GM18861 (cell line): ENCODE data around the gene HDAC8.
"Not testable (repeated sequence)": the region's sequence is repeated elsewhere in the genome, so short reads cannot be mapped to it uniquely, and the experiment has no call there.

ENCODE experiments used
- ATAC-seq: cut with Tn5 transposase; IDR thresholded peaks from one replicate; pipeline ENCODE4 v1.9.1; 2021; ENCODE audit not compliant: unreplicated experiment

HDAC8 gene

GRCh38 chrX:72465889-72466288 lies 106.8 kb downstream of the HDAC8 start:
- ATAC-seq = no peak

- no peak for ATAC-seq
Measured at GRCh38 chrX:72461766-72462165, 110.9 kb downstream of the HDAC8 start.

GRCh38 chrX:72461288-72461687 lies 111.4 kb downstream of the HDAC8 start:
- ATAC-seq = no peak

DNA sequence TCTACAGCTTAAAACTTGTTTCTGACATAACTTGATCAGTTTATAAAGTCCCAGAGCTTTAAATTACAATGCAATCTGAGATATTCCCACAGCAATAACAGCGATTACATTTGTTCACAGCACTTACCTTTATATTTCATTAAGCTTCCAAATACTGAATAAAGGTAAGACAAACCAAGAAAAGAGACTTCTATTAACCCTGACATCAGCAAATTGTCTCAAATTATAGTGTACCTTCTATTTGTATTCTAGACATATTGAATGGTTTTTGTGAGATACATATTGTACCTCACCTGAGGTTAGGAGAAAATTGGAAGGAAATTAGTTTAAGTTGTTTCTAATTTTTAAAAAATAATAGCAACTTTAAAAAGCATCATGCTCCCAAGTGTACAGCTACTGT lies 111.9 kb downstream of the HDAC8 start:
- ATAC-seq = no peak

DNA sequence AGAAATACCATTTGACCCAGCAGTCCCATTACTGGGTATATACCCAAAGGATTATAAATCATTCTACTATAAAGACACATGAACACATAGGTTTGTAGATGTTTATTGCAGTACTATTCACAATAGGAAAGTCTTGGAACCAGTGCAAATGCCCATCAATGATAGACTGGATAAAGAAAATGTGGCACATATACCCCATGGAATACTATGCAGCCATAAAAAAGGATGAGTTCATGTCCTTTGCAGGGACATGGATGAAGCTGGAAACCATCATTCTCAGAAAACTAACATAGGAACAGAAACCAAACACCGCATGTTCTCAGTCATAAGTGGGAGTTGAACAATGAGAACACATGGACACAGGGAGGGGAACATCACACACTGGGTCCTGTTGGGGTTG lies 123.6 kb downstream of the HDAC8 start:
- ATAC-seq = not testable (repeated sequence)

DNA sequence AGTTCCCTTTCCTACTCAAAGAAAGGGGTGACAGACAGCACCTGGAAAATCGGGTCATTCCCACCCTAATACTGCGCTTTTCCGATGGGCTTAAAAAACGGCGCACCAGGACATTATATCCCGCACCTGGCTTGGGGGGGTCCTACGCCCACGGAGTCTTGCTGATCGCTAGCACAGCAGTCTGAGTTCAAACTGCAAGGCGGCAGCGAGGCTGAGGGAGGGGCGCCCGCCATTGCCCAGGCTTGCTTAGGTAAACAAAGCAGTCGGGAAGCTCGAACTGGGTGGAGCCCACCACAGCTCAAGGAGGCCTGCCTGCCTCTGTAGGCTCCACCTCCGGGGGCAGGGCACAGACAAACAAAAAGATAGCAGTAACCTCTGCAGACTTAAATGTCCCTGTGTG lies 131.9 kb downstream of the HDAC8 start:
- not testable (repeated sequence) for ATAC-seq

GRCh38 chrX:72436010-72436409 lies 136.6 kb downstream of the HDAC8 start:
- no peak for ATAC-seq

- no peak for ATAC-seq
Measured at GRCh38 chrX:72430405-72430968, 142.2 kb downstream of the HDAC8 start.

- no peak for ATAC-seq
Measured at GRCh38 chrX:72421797-72422196, 150.8 kb downstream of the HDAC8 start.

DNA sequence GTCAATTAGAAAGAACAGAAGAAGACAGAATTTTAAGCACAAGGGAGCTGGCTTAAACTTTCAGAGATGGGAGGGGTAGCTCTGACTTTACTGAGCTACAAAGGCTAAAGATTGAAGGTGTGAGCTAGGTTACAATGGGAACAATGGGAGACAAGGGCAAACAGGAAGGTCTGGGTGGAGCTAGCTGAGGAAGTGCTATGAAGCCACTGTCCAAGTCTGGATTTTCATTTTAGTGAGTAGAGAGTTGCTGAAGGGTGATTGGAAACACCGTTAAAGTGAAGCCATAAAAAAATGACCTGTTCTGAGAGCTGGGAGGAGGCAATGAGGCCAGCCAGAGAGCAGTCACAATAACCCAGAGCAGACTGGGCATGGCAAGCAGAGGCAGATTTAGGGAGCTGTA lies 162.7 kb downstream of the HDAC8 start:
- no peak for ATAC-seq

DNA sequence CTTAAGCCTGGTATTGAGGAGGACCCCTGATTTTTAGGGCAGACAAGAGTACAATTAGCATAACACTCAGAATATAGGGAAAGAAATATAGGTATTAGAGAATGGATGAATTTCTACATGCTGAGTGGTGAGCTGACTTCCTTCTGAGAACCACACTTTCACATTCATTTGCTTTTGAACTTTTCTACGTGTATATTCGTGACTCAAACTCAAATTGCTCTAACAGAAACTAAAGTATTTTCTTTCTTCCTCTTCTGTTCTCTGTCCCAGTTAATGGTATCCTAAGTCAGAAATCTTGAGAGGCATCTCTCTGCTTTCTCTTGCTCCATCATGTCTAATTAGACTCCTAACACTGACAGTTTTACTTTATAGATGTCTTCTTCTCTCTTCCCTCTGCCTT lies 163.8 kb downstream of the HDAC8 start:
- no peak for ATAC-seq

GRCh38 chrX:72405136-72405535 lies 167.5 kb downstream of the HDAC8 start:
- ATAC-seq = not testable (repeated sequence)

- no peak for ATAC-seq
Measured at GRCh38 chrX:72402614-72403013, 170.0 kb downstream of the HDAC8 start.

DNA sequence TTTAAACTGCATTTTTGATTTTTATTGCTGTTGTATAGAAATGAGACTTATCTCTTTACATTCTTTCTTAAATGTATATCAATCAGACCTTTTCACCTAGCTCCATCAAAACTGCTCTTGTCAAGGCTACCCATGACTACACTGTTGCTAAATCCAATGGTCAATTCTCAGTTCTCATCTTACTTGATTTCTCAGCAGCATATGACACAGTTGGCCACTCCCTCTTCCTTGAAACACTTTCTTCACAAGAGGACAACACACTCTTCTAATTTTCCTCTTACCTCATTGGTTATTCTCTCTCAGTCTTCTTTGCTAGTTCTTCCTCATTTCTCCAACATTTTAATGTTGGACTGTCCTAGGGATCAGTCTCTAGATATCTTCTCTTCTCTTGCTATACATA lies 172.8 kb downstream of the HDAC8 start:
- ATAC-seq = no peak

DNA sequence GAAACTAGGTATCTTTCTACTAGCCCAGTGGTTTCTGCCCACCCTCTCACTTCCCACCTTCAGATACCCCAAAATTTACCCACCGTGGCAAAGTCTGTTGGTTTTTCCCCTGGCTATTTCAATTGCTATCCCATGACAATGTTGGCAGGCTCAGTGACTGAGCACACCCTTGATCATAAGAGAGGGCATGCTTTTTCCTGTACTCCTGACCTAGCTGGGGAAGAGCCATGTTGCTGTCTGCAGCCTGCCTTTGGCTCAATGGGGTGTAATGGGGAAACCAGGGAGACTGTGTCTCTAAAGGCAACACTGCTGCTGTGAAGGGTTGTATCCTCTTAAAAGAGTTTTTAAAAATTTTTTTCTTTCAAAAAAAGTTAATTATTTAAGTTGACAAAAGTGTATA lies 176.5 kb downstream of the HDAC8 start:
- no peak for ATAC-seq

DNA sequence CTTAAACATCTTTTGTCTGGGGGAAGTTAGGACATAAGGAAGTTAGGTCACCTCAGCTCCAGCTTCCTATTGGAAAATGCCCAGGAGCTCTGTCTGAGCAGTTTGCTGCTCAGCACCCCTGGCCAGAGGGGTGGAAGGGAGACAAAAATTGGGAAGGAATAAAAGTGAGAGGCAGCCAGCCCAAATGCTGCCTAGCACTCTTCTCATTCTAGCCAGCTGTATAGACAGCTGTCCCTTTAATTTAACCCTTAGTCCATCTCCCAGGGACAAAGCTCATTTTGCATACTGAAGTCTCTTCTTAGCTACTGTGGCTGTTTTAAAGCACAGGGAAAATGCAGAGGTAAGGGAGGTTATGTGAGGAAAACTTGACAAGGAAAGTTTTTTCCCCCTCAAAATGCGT lies 177.4 kb downstream of the HDAC8 start:
- no peak for ATAC-seq

GRCh38 chrX:72394518-72395170 lies 178.0 kb downstream of the HDAC8 start:
- ATAC-seq = no peak

DNA sequence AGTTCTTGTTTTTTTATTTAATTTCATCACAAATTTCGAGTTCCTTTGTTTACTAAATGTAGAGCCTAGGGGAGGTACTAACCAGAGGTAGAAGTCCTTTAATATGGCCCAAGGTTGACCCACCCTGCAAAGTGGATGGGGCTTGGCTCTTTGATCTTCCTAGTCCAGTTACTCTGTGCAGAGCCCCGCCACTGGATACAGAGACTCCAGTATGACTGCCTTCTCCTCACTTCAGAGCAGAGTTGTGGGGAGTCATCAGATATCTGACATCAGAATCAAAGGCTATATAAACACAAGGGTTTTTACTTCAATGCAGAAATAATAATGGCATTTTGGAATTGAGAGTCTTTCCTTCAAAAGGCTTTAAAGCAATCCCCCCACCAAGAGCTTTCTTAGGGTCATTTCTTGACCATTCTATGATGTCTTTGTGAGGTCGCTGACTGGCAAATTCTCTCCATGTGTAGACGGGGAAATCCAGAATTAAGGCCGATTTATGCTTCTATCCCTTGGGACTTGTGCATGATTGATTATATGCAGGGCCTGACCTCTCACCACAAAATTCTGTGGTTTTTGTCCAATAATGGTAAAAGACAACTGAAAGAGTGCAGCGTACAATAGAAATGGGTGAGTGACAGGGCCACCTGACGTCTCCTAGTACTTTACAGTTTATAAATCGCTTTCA lies 178.7 kb downstream of the HDAC8 start:
- ATAC-seq = no peak

DNA sequence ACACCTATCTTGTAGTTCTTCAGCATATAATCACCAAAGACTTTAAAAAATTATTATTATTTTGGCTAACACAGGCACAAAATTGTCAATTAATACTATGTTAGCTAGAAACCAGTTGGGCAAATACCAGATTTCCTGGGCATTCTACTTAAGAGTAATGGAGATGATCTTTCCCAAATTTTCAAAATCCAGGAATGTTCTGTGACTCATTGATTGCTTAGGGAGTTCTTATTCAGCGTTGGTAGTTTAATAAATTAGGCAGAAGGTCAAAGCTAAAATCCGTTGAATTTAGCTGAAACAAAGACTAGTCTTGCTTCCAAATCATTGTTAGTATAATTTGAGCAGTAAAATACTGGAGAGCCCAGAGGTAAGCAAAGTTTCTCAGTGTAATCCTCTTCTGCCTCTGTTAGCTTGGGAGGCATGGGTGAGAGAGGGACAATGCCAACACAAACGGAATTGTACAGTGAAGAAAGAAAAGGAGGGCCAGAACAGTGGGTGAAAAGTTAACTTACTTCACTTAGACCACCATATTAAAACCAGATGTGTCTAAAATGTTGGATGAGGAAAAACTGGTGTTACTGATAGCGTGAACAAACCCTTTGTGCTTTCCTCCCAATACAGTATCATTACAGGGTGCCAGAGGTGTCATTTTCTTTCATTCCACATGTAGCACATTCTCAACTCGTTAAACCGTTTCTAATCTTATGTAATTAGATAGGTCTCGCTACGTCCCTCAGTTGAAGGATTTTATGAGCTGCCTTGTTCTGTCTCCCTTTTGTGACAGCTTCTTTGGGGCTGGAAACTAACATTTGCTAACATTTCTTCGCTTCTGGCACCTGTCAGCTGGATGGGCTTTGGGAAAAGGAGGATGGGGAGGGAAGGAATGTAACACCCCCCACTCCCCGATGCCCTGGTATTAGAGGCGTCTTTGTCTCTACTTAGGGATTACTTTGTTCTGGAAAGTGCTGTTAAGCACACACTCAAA lies 179.5 kb downstream of the HDAC8 start:
- no peak for ATAC-seq

DNA sequence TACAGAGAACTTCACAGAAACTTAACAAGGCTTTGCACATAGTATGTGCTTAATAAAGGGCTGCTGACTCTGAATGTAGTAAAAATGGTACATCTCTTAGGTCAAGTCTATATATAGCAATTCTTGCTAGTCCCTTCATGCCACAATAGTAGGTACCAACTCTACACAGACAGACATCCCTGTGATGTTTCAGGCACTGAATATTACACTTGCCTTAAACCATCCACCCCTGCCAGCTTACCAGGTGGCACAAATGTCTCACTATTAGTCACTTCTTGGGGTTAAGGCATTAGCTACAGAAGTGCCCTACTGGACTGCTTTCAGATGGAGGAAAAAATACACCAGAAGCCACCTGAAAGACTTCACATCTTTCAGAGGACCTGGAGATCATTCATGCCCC lies 180.6 kb downstream of the HDAC8 start:
- no peak for ATAC-seq

GRCh38 chrX:72387247-72387646 lies 185.4 kb downstream of the HDAC8 start:
- ATAC-seq = no peak
